CD4-positive, alpha-beta T cell treated with Interleukin-21 for 1 hour (primary cell): Measurements from ENCODE around the gene DMPK.

Experiments
- DNase-seq: peaks from one replicate; pipeline ENCODE4 v3.0.0-alpha.2; 2020

DMPK gene

GRCh38 chr19:45785097-45785496 lies 2.8 kb upstream of the DMPK start:
- no peak for DNase-seq

- no peak for DNase-seq
These were observed 1.8 kb upstream of the DMPK start for GRCh38 chr19:45784096-45784495.

- DNase-seq: no peak
These were observed 813 bp upstream of the DMPK start for GRCh38 chr19:45782820-45783785.

- no peak for DNase-seq
These were observed 802 bp downstream of the DMPK start for GRCh38 chr19:45781214-45782161.

- no peak for DNase-seq
These were observed 1.7 kb downstream of the DMPK start for GRCh38 chr19:45780448-45781213.

- DNase-seq: no peak
These were observed 2.2 kb downstream of the DMPK start for GRCh38 chr19:45780146-45780447.

- DNase-seq: peak; percentile 88
These were observed 2.8 kb downstream of the DMPK start for GRCh38 chr19:45779231-45780145.

- no peak for DNase-seq
These were observed 4.2 kb downstream of the DMPK start for GRCh38 chr19:45778010-45778661.

- no peak for DNase-seq
These were observed 4.8 kb downstream of the DMPK start for GRCh38 chr19:45777395-45777961.

- DNase-seq: no peak
These were observed 7.5 kb downstream of the DMPK start for GRCh38 chr19:45774765-45775164.

GRCh38 chr19:45773384-45773783 lies 8.9 kb downstream of the DMPK start:
- DNase-seq: no peak

- no peak for DNase-seq
These were observed 9.4 kb downstream of the DMPK start for GRCh38 chr19:45772912-45773311.

- no peak for DNase-seq
These were observed 10.0 kb downstream of the DMPK start for GRCh38 chr19:45772130-45772840.

GRCh38 chr19:45771311-45771933 lies 10.9 kb downstream of the DMPK start:
- DNase-seq: no peak

- DNase-seq: peak; percentile 91
These were observed 11.8 kb downstream of the DMPK start for GRCh38 chr19:45770192-45771101.

- no peak for DNase-seq
These were observed 12.5 kb downstream of the DMPK start for GRCh38 chr19:45769821-45770191.

- DNase-seq: peak; percentile 96
These were observed 13.1 kb downstream of the DMPK start, which contains the start of gene SIX5 for GRCh38 chr19:45768984-45769782. TSS of gene SIX5 (minus strand) at chr19:45769252. CDS start at chr19:45768844, 408 bp downstream.

GRCh38 chr19:45768655-45768983 lies 13.7 kb downstream of the DMPK start:
- peak; percentile 49 for DNase-seq
